Activated T-helper 2 cell treated with anti-CD3 and anti-CD28 coated beads, Interferon-gamma antibody, Interleukin-2, Interleukin-4, amounts not matched to agents 10 μg/mL and 5 μg/mL and 100 μg/mL, durations not matched to agents 14 hours and 24 hours and 36 hours (primary cell): Measurements from ENCODE around the gene CDH2. TPM values are rescaled to one million over a fixed set of nuclear protein-coding genes. Genes with fewer than 3 reads are reported as not detected.

Source experiments
- DNase-seq: peaks from one replicate; pipeline ENCODE4 v3.0.0; 2021; ENCODE audit warnings: low spot score
- H3K27ac Mint-ChIP-seq: one replicate; pipeline ENCODE4 v1.8.0; 2021; ENCODE audit warnings: mixed read lengths
- H3K27me3 Mint-ChIP-seq: one replicate; pipeline ENCODE4 v1.8.0; 2021; ENCODE audit warnings: low read depth, mixed read lengths
- H3K36me3 Mint-ChIP-seq: one replicate; pipeline ENCODE4 v1.8.0; 2021; ENCODE audit warnings: low read depth, mixed read lengths
- H3K4me1 Mint-ChIP-seq: one replicate; pipeline ENCODE4 v1.8.0; 2021; ENCODE audit warnings: low read depth, mixed read lengths
- H3K4me3 Mint-ChIP-seq: one replicate; pipeline ENCODE4 v1.8.0; 2021; ENCODE audit warnings: low read depth, mild to moderate bottlenecking, moderate library complexity, mixed read lengths
- H3K9me3 Mint-ChIP-seq: one replicate; pipeline ENCODE4 v1.8.0; 2021; ENCODE audit warnings: mixed read lengths
- intact Hi-C: fragments of 100-400 bp; cut with micrococcal nuclease; formaldehyde crosslinking; loops from one replicate; pipeline ENCODE4 v1.15.1; 2023
- total RNA-seq: library from RNA; stranded (reverse); gene quantifications from 2 replicates; pipeline ENCODE4 v1.2.3, GENCODE V29; 2022

Gene CDH2
- total RNA-seq, 1 donor from 2014 or later = not detected

DNA sequence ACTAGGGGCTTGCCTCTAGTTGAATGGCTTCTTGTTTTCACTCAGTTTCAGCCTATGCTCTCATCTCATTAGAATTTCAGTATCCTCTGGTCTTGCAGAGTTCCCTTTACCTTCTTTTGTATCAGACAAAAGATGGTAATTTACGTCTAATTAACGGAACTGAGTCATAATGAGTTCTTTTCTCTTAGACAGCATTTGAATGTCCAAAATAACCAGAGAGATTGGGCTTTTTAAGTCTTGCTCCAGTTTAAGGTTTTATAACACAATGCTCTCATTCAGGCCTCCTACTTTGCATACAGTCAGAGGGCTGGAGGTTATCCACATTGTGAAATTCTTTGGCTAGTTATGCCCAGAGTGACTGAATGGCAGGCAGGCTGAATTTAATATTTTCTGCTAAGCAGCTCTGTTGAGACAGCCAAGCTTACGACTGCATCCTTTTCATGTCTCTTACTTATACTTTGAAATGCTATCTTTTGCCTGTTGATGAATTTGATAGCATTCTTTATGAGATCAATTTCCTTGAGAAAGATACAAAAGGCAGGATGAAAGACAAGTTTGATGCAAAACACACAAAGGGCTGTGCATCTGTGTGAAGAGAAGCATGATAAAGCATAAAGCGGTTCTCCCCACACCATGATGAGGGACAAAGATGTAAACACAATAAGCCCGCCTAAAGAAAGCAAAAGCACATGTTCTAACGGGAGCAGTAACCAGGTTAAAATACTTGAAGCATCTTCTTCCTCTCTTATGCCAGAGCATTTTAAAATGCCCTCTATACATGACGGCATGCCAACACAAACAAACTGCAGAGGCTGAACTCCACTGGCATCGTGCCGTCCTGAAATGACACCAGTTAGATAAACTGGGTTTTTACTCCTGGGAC, 90.0 kb downstream of the CDH2 start:
- H3K27me3 Mint-ChIP-seq = no peaks in the 10 kb centered on the region
- intact Hi-C loops = no loop called here
- no peaks in the 10 kb centered on the region for H3K4me1 Mint-ChIP-seq
- H3K9me3 Mint-ChIP-seq = peaks cover 12% of the 10 kb centered on the region
- H3K36me3 Mint-ChIP-seq = no peaks in the 10 kb centered on the region
- no peak overlapping the region for H3K4me3 Mint-ChIP-seq
- no peak for DNase-seq
- no peak overlapping the region for H3K27ac Mint-ChIP-seq

- Mint-ChIP-seq H3K9me3 (peaks cover 10% of the 10 kb centered on the region), H3K4me3 (no peak overlapping the region), H3K4me1 (no peaks in the 10 kb centered on the region), H3K36me3 (no peaks in the 10 kb centered on the region), H3K27ac (no peak overlapping the region), H3K27me3 (no peaks in the 10 kb centered on the region)
- no peak for DNase-seq
- intact Hi-C loops = no loop called here
Observed at GRCh38 chr18:28081516-28081915, 95.4 kb downstream of the CDH2 start.

GRCh38 chr18:28080876-28081300, 96.0 kb downstream of the CDH2 start:
- no peak overlapping the region for H3K27ac Mint-ChIP-seq
- no peaks in the 10 kb centered on the region for H3K27me3 Mint-ChIP-seq
- H3K36me3 Mint-ChIP-seq = no peaks in the 10 kb centered on the region
- H3K4me1 Mint-ChIP-seq = no peaks in the 10 kb centered on the region
- no peak overlapping the region for H3K4me3 Mint-ChIP-seq
- no peak for DNase-seq
- intact Hi-C loops = no loop called here
- H3K9me3 Mint-ChIP-seq = peaks cover 10% of the 10 kb centered on the region

DNA sequence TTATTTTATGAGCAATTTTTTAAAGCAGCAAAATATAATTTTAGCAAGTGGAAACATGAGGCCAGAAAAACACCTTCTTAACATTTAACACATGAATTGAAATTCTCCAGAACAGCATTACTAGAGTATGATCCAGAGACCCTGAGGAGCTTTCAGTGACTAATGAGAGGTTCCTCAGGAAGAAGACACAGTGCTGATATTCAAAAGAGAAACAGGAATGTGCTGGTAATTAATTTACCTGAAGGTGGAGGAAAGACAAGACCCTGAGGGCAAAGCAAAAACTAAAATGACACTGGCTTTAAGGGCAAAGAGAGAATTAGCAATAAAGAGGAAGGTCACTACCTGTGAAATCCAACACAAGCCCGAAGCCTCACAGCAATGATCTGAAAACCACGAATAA, 97.0 kb downstream of the CDH2 start:
- no peaks in the 10 kb centered on the region for H3K4me1 Mint-ChIP-seq
- H3K36me3 Mint-ChIP-seq = no peaks in the 10 kb centered on the region
- H3K27me3 Mint-ChIP-seq = no peaks in the 10 kb centered on the region
- no peak for DNase-seq
- intact Hi-C loops = no loop called here
- H3K9me3 Mint-ChIP-seq = peaks cover 3% of the 10 kb centered on the region
- no peak overlapping the region for H3K27ac Mint-ChIP-seq
- no peak overlapping the region for H3K4me3 Mint-ChIP-seq

- Mint-ChIP-seq H3K36me3 (no peaks in the 10 kb centered on the region), H3K27me3 (no peaks in the 10 kb centered on the region), H3K27ac (no peak overlapping the region), H3K9me3 (no peaks in the 10 kb centered on the region), H3K4me3 (no peak overlapping the region), H3K4me1 (no peaks in the 10 kb centered on the region)
- DNase-seq = no peak
- intact Hi-C loops = no loop called here
Observed at GRCh38 chr18:28078849-28079248, 98.1 kb downstream of the CDH2 start.

DNA sequence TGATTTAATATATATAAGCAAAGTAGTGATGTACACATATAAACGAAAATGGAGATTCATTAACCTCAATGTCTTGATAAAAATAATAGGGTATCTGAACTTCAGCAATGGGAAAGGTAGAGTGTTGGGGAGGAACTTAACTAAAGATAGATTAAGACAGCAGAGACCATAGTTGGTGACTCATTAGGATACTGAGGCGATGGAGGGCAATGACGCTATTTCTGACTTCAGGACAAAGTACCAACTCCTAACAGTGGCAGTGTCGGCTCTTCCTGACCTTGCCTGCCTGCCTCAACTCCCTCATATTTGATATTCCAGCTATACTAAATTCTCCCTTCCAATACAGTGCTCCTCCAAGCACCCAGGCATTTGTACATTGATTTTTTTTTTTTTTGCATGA, 98.6 kb downstream of the CDH2 start:
- no peaks in the 10 kb centered on the region for H3K27me3 Mint-ChIP-seq
- DNase-seq = no peak

DNA sequence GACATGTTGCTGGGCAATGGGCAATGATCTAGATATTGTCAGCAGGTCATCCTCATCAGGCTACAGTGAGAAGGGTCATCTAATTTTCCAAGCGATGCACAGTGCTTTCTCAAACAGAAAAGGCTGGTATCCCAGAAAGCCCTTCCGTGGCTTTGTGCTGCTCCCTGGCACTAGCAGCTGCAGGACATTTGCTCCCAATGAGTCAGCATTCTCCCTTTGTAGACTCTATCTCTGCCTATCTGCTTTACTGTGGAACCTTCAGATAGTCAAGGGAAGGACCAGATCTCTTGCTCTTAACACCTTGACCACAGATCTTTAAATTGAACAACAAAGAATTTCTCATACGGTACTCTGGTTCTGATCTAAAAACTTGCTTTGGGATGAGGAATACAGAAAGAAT, 101.4 kb downstream of the CDH2 start:
- Mint-ChIP-seq H3K4me1 (no peaks in the 10 kb centered on the region), H3K4me3 (no peak overlapping the region), H3K27me3 (no peaks in the 10 kb centered on the region), H3K36me3 (no peaks in the 10 kb centered on the region), H3K9me3 (peaks cover 12% of the 10 kb centered on the region), H3K27ac (no peak overlapping the region)
- intact Hi-C loops = no loop called here
- DNase-seq = no peak

More for the DNA sequence above, 98.6 kb downstream of the CDH2 start:
- no peaks in the 10 kb centered on the region for H3K4me1 Mint-ChIP-seq
- peaks cover 4% of the 10 kb centered on the region for H3K9me3 Mint-ChIP-seq
- no peak overlapping the region for H3K4me3 Mint-ChIP-seq
- intact Hi-C loops = no loop called here
- H3K36me3 Mint-ChIP-seq = no peaks in the 10 kb centered on the region
- no peak overlapping the region for H3K27ac Mint-ChIP-seq

DNA sequence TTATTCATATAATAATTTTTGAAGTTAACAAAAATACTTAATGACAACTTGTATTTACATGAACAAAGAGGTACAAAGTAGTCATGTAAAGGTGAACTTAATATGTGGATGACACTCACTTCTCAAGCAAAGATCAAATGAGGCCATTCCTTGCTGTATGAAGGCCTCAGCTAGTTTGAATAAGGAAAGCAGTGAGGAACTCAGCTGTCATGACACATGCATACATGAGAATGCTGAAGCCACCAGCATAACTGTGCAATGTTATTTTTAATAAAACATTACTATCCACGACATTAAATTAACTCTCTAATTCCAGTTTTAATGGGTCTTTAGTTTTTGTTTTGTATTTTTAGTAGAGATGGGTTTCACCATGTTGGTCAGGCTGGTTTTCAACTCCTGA, 102.9 kb downstream of the CDH2 start:
- Mint-ChIP-seq H3K27ac (no peak overlapping the region), H3K27me3 (no peaks in the 10 kb centered on the region), H3K36me3 (no peaks in the 10 kb centered on the region), H3K4me3 (no peak overlapping the region), H3K9me3 (peaks cover 20% of the 10 kb centered on the region), H3K4me1 (no peaks in the 10 kb centered on the region)
- no peak for DNase-seq
- intact Hi-C loops = no loop called here

- H3K4me3 Mint-ChIP-seq = no peak overlapping the region
Observed at GRCh38 chr18:28073658-28074057, 103.3 kb downstream of the CDH2 start.

DNA sequence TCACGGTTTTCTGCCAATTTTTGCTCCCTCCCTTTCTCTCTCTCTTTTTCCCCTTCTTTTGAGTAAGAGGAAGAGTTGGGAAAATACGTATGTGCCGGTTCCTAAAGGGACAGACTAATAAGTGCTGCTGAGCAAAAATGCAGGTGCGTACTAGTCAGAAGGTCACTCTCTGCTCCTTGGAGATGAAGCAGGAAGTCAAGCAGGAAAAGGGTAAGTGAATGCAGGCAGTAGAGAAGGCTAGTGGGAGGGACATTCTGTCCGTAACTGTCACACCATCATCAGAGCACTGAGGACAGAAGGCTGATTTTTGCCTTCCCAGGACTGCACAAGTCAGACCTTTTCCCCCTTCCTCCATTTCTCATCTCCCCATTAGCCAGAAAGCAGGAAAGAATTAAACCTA, 105.7 kb downstream of the CDH2 start:
- H3K9me3 Mint-ChIP-seq = peaks cover 32% of the 10 kb centered on the region
- H3K27ac Mint-ChIP-seq = no peak overlapping the region
- no peaks in the 10 kb centered on the region for H3K4me1 Mint-ChIP-seq
- H3K4me3 Mint-ChIP-seq = no peak overlapping the region
- no peaks in the 10 kb centered on the region for H3K27me3 Mint-ChIP-seq
- H3K36me3 Mint-ChIP-seq = no peaks in the 10 kb centered on the region
- intact Hi-C loops = no loop called here
- DNase-seq = no peak

More at GRCh38 chr18:28073658-28074057, 103.3 kb downstream of the CDH2 start:
- peaks cover 20% of the 10 kb centered on the region for H3K9me3 Mint-ChIP-seq
- no peak for DNase-seq
- no peaks in the 10 kb centered on the region for H3K27me3 Mint-ChIP-seq
- H3K4me1 Mint-ChIP-seq = no peaks in the 10 kb centered on the region
- no peaks in the 10 kb centered on the region for H3K36me3 Mint-ChIP-seq
- no peak overlapping the region for H3K27ac Mint-ChIP-seq
- intact Hi-C loops = no loop called here

DNA sequence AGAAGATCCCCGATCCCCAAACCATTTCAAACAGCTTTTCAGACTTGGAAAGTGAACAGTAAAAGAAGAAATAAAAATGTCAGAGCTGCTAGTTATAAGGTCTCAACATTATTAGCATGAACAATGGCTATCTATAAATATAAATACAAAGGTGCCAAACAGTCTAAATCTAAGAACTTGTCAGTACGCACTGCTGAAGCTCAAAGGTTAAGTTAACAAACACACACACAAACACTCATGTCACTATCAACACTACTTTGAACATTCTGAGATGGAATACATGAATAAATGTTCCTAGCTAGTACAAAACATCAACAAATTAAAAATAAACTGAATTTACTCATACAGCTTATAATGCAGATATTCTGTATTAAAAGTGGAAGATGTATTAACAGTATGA, 108.7 kb downstream of the CDH2 start:
- no peak for DNase-seq
- no peaks in the 10 kb centered on the region for H3K27me3 Mint-ChIP-seq
- H3K4me3 Mint-ChIP-seq = no peak overlapping the region
- no peaks in the 10 kb centered on the region for H3K36me3 Mint-ChIP-seq
- H3K27ac Mint-ChIP-seq = no peak overlapping the region
- no peaks in the 10 kb centered on the region for H3K4me1 Mint-ChIP-seq
- peaks cover 39% of the 10 kb centered on the region for H3K9me3 Mint-ChIP-seq
- intact Hi-C loops = no loop called here

- peaks cover 41% of the 10 kb centered on the region for H3K9me3 Mint-ChIP-seq
- intact Hi-C loops = no loop called here
Observed at GRCh38 chr18:28067346-28067745, 109.6 kb downstream of the CDH2 start.

GRCh38 chr18:28065793-28066186, 111.1 kb downstream of the CDH2 start:
- Mint-ChIP-seq H3K9me3 (peaks cover 42% of the 10 kb centered on the region), H3K36me3 (no peaks in the 10 kb centered on the region), H3K27me3 (no peaks in the 10 kb centered on the region), H3K27ac (no peak overlapping the region), H3K4me1 (no peaks in the 10 kb centered on the region), H3K4me3 (no peak overlapping the region)
- intact Hi-C loops = no loop called here
- no peak for DNase-seq

More at GRCh38 chr18:28067346-28067745, 109.6 kb downstream of the CDH2 start:
- Mint-ChIP-seq H3K36me3 (no peaks in the 10 kb centered on the region), H3K4me1 (no peaks in the 10 kb centered on the region), H3K4me3 (no peak overlapping the region), H3K27ac (no peak overlapping the region), H3K27me3 (no peaks in the 10 kb centered on the region)
- no peak for DNase-seq
